Thyroid gland (tissue), 4 donors: ENCODE data around the gene MIP. TPM values are rescaled to one million over a fixed set of nuclear protein-coding genes. Genes with fewer than 3 reads are reported as not detected.
A peak's percentile ranks its signal among the peaks of the same experiment; 100 is the strongest.

Experiments used
- DNase-seq, 2 donors: peaks; one replicate each; pipeline ENCODE4 v3.0.0-alpha.2; 2019
- H3K27ac ChIP-seq, 3 donors: fragments of 200-600 bp; sonication (generic); 1 replicate in 2 of 3; 2 replicates in 1 of 3; pipeline ENCODE4 v1.5.1; 2016 to 2019; ENCODE audit warnings: mild to moderate bottlenecking in 1 of 3, moderate library complexity in 1 of 3
- H3K27me3 ChIP-seq: fragments of 200-600 bp; sonication (generic); one replicate; pipeline ENCODE4 v1.5.1; 2019
- H3K36me3 ChIP-seq, 2 donors: fragments of 200-600 bp; sonication (generic); one replicate each; pipeline ENCODE4 v1.5.1; 2016 to 2019
- H3K4me1 ChIP-seq, 2 donors: fragments of 200-600 bp; sonication (generic); one replicate each; pipeline ENCODE4 v1.5.1; 2017 to 2019
- H3K4me3 ChIP-seq, 3 donors: fragments of 200-600 bp; sonication (generic); replicated peaks in 1 of 3; 1 replicate in 2 of 3; 2 replicates in 1 of 3; pipeline ENCODE4 v1.5.1; 2016; ENCODE audit warnings: mild to moderate bottlenecking in 1 of 3
- H3K9me3 ChIP-seq: fragments of 200-600 bp; sonication (generic); one replicate; pipeline ENCODE4 v1.5.1; 2017
- POLR2A ChIP-seq, 2 donors: fragments of 450-650 bp; IDR thresholded peaks; one replicate each; pipeline ENCODE4 v1.6.1; 2017; ENCODE audit warnings: antibody characterized with exemption in 2 of 2, mild to moderate bottlenecking in 2 of 2, moderate library complexity in 1 of 2
- WGBS, 2 donors: methylation state at CpG; one replicate each; pipeline ENCODE4 v1.1.5; 2017; 5-methylcytosine and 5-hydroxymethylcytosine counted together
- intact Hi-C: fragments of 100-400 bp; cut with DNase I; formaldehyde crosslinking; loops from one replicate; pipeline ENCODE4 v1.15.1; 2023
- total RNA-seq, 4 donors: library from RNA; depleted of rRNA; stranded (reverse); fragments of >200 nt; gene quantifications; one replicate each; pipeline ENCODE4 v1.2.3, GENCODE V29; 2016
- TF ChIP-seq, protein P1 (sequence below), 6 experiments: fragments of 200-600 bp in 3 of 6; fragments of 450-650 bp in 3 of 6; sonication (generic) in 3 of 6; IDR thresholded peaks; one replicate each; pipeline ENCODE4 v1.5.1; 2016 to 2019; ENCODE audit warnings: antibody characterized with exemption in 6 of 6, mild to moderate bottlenecking in 2 of 6, inconsistent platforms in 1 of 6, moderate library complexity in 1 of 6

The MIP gene
- total RNA-seq, 4 donors from 2014 or later, result not detected

- DNase-seq, result no peak
- WGBS, 2 donors, result 77 to 83% methylated on average over 1 of the region's 1 CpG
- H3K27ac ChIP-seq, result no peak overlapping the region
- H3K4me3 ChIP-seq, result no peak overlapping the region
- intact Hi-C loops, result no loop called here
- no peak for TF ChIP-seq POLR2A (IDR thresholded peaks at IDR 0.05)
- TF ChIP-seq, protein P1, sequence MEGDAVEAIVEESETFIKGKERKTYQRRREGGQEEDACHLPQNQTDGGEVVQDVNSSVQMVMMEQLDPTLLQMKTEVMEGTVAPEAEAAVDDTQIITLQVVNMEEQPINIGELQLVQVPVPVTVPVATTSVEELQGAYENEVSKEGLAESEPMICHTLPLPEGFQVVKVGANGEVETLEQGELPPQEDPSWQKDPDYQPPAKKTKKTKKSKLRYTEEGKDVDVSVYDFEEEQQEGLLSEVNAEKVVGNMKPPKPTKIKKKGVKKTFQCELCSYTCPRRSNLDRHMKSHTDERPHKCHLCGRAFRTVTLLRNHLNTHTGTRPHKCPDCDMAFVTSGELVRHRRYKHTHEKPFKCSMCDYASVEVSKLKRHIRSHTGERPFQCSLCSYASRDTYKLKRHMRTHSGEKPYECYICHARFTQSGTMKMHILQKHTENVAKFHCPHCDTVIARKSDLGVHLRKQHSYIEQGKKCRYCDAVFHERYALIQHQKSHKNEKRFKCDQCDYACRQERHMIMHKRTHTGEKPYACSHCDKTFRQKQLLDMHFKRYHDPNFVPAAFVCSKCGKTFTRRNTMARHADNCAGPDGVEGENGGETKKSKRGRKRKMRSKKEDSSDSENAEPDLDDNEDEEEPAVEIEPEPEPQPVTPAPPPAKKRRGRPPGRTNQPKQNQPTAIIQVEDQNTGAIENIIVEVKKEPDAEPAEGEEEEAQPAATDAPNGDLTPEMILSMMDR (IDR thresholded peaks at IDR 0.05), result no peak
- no peaks in the 10 kb centered on the region for H3K27me3 ChIP-seq
- H3K36me3 ChIP-seq, result no peaks in the 10 kb centered on the region
- no peaks in the 10 kb centered on the region for H3K4me1 ChIP-seq
- H3K9me3 ChIP-seq, result no peaks in the 10 kb centered on the region
These were observed 29.3 kb downstream of the MIP start for GRCh38 chr12:56425193-56425592.

DNA sequence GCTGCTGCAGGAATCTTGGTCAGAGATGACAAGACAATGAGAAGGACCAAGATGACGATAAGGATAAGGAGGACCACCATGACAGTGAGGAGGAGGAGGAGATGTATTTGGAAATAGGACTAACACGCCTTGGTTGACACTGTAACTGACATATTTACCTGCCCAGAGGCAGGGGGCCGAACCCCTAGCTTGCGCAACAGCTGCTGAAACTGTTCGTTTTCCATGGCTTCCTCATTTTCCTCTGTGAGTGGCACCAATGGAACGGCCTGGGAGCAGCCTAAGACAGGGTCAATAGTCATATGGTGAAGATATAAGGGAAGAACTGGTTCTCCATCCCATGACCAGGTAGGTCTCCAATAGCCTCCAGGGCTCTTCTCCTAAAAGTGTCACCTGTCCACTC lies 34.0 kb downstream of the MIP start:
- TF ChIP-seq, protein P1 (IDR thresholded peaks at IDR 0.05), result no peak
- no peak for TF ChIP-seq POLR2A (IDR thresholded peaks at IDR 0.05)
- Histone ChIP-seq H3K27me3 (no peaks in the 10 kb centered on the region), H3K9me3 (no peaks in the 10 kb centered on the region), H3K4me1 (no peaks in the 10 kb centered on the region), H3K4me3 (no peak overlapping the region), H3K27ac (no peak overlapping the region), H3K36me3 (no peaks in the 10 kb centered on the region)
- intact Hi-C loops, result no loop called here
- WGBS, 2 donors, result 86 to 90% methylated on average over 6 of the region's 6 CpGs
- no peak for DNase-seq

GRCh38 chr12:56417739-56418138 lies 36.7 kb downstream of the MIP start:
- DNase-seq, result no peak
- 94% methylated on average over 11 of the region's 11 CpGs for WGBS, 2 donors

GRCh38 chr12:56414401-56414800 lies 40.1 kb downstream of the MIP start:
- TF ChIP-seq POLR2A (IDR thresholded peaks at IDR 0.05), result no peak
- TF ChIP-seq, protein P1 (IDR thresholded peaks at IDR 0.05), result no peak
- Histone ChIP-seq H3K27ac (no peak overlapping the region), H3K4me3 (no peak overlapping the region), H3K4me1 (peaks cover 7 to 11% of the 10 kb centered on the region in 2 donors), H3K27me3 (no peaks in the 10 kb centered on the region), H3K9me3 (no peaks in the 10 kb centered on the region), H3K36me3 (no peaks in the 10 kb centered on the region)
- no peak for DNase-seq
- intact Hi-C loops, result no loop called here
- WGBS, 2 donors, result 95 to 96% methylated on average over 3 of the region's 3 CpGs

More at GRCh38 chr12:56417739-56418138, 36.7 kb downstream of the MIP start:
- no peaks in the 10 kb centered on the region for H3K27me3 ChIP-seq
- TF ChIP-seq, protein P1 (IDR thresholded peaks at IDR 0.05), result no peak
- TF ChIP-seq POLR2A (IDR thresholded peaks at IDR 0.05), result no peak
- H3K4me3 ChIP-seq, result no peak overlapping the region
- H3K36me3 ChIP-seq, result no peaks in the 10 kb centered on the region
- intact Hi-C loops, result no loop called here
- H3K27ac ChIP-seq, result no peak overlapping the region
- no peaks in the 10 kb centered on the region for H3K9me3 ChIP-seq
- H3K4me1 ChIP-seq, result peaks cover 7 to 11% of the 10 kb centered on the region in 2 donors

DNA sequence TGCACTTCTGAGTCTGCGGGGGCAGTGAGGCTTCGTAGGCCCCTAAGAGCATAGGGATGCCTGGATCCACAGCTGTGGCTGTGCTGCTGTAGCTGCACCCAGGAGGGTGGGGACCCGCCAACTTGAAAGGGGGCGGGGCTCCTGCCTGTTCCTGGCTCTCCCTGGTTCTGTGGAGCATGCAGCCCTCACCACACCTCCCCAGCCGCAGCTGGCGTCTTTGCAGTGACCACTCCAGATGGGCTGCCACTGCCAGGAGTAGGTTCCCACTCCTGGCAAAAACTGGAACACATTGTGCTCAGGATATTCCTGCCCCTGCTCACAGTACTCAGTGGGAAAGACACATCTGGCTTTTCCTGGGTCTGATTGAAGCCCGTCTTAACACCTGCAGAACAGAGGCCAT lies 41.1 kb downstream of the MIP start:
- Histone ChIP-seq H3K27ac (no peak overlapping the region), H3K36me3 (no peaks in the 10 kb centered on the region), H3K4me1 (peaks cover 7 to 11% of the 10 kb centered on the region in 2 donors), H3K9me3 (no peaks in the 10 kb centered on the region), H3K4me3 (no peak overlapping the region), H3K27me3 (no peaks in the 10 kb centered on the region)
- intact Hi-C loops, result no loop called here
- 53 to 77% methylated on average over 6 to 7 of the region's 7 CpGs for WGBS, 2 donors
- no peak for TF ChIP-seq POLR2A (IDR thresholded peaks at IDR 0.05)
- TF ChIP-seq, protein P1 (IDR thresholded peaks at IDR 0.05), result no peak
- DNase-seq, result peak; percentile 91 to 93
